Peyer's patch (tissue), 4 donors: ENCODE results near the gene DVL2. TPM values are rescaled to one million over a fixed set of nuclear protein-coding genes. Genes with fewer than 3 reads are reported as not detected.

Source experiments
- DNase-seq, 3 donors: peaks; one replicate each; pipeline ENCODE4 v3.0.0-alpha.2; 2017 to 2019
- H3K27ac ChIP-seq, 4 donors: fragments of 200-600 bp; sonication (generic); one replicate each; pipeline ENCODE4 v1.5.1; 2016 to 2019
- H3K27me3 ChIP-seq, 2 donors: fragments of 200-600 bp; sonication (generic); one replicate each; pipeline ENCODE4 v1.5.1; 2019
- H3K36me3 ChIP-seq, 3 donors: fragments of 200-600 bp; sonication (generic); one replicate each; pipeline ENCODE4 v1.5.1; 2016 to 2019
- H3K4me1 ChIP-seq, 4 donors: fragments of 200-600 bp; sonication (generic); one replicate each; pipeline ENCODE4 v1.5.1; 2016 to 2019
- H3K4me3 ChIP-seq, 4 donors: fragments of 200-600 bp; sonication (generic); 1 replicate in 3 of 4; 2 replicates in 1 of 4; pipeline ENCODE4 v1.5.1; 2016 to 2019; ENCODE audit warnings: mild to moderate bottlenecking in 1 of 4
- H3K9me3 ChIP-seq, 4 donors: fragments of 200-600 bp; sonication (generic); one replicate each; pipeline ENCODE4 v1.5.1; 2016 to 2019; ENCODE audit warnings: mild to moderate bottlenecking in 1 of 4
- POLR2A ChIP-seq, 2 donors: fragments of 450-650 bp; IDR thresholded peaks; one replicate each; pipeline ENCODE4 v1.5.1; 2017; ENCODE audit warnings: antibody characterized with exemption in 2 of 2, mild to moderate bottlenecking in 2 of 2, moderate library complexity in 2 of 2
- small RNA-seq, 2 donors: library from RNA; depleted of rRNA; stranded (forward); fragments of <200 nt; gene quantifications; one replicate each; pipeline ENCODE3, GENCODE V24; 2016
- total RNA-seq, 4 donors: library from RNA; depleted of rRNA; stranded (reverse); fragments of >200 nt; gene quantifications; one replicate each; pipeline ENCODE4 v1.1.0, GENCODE V29; 2016
- TF ChIP-seq, protein P1 (sequence below), 6 experiments: fragments of 450-650 bp in 4 of 6; fragments of 200-600 bp in 2 of 6; sonication (generic) in 1 of 6; IDR thresholded peaks; one replicate each; pipeline ENCODE4 v1.5.1; 2017 to 2019; ENCODE audit warnings: antibody characterized with exemption in 6 of 6, mild to moderate bottlenecking in 3 of 6, moderate library complexity in 1 of 6

DVL2 gene
- total RNA-seq, 4 donors from 2014 or later, result 42.1 to 61.9 (median 50.1) TPM

DNA sequence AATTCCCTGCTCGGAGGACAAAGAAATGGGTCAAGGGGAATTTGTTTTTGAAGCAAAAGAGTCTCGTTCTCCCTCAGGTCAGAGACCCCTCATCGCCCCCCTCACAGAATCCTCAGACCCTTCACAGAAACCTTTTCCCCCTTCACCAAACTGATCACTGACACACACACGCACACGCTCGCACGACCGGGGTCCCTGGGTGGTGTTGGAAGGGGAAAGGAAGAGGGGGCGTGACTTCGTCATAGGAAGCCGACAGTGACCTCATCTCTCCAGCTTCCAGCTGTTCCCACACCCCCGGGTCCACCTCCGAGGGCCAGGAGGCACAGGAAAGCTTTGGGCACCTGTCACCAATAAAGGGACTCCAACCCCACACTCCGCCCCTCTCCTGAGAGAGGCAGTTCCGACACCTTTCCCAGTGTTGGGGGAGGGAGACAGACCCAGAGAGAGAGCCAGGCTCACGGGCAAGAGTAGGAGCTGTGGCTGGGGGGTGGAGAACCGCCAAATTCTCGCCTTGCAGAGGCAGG lies 56.3 kb downstream of the DVL2 start:
- H3K27ac ChIP-seq, result no peak overlapping the region
- H3K9me3 ChIP-seq, result no peaks in the 10 kb centered on the region
- peak overlapping the region in 3 of 4 donors; percentile 30 to 43 (median 33) for H3K4me3 ChIP-seq
- peaks cover 0 to 22% (median 12%) of the 10 kb centered on the region in 4 donors for H3K4me1 ChIP-seq
- DNase-seq, result no peak
- TF ChIP-seq, protein P1, sequence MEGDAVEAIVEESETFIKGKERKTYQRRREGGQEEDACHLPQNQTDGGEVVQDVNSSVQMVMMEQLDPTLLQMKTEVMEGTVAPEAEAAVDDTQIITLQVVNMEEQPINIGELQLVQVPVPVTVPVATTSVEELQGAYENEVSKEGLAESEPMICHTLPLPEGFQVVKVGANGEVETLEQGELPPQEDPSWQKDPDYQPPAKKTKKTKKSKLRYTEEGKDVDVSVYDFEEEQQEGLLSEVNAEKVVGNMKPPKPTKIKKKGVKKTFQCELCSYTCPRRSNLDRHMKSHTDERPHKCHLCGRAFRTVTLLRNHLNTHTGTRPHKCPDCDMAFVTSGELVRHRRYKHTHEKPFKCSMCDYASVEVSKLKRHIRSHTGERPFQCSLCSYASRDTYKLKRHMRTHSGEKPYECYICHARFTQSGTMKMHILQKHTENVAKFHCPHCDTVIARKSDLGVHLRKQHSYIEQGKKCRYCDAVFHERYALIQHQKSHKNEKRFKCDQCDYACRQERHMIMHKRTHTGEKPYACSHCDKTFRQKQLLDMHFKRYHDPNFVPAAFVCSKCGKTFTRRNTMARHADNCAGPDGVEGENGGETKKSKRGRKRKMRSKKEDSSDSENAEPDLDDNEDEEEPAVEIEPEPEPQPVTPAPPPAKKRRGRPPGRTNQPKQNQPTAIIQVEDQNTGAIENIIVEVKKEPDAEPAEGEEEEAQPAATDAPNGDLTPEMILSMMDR (IDR thresholded peaks at IDR 0.05), result no peak
- TF ChIP-seq POLR2A (IDR thresholded peaks at IDR 0.05), result no peak
- no peaks in the 10 kb centered on the region for H3K27me3 ChIP-seq
- H3K36me3 ChIP-seq, result no peaks in the 10 kb centered on the region

DNA sequence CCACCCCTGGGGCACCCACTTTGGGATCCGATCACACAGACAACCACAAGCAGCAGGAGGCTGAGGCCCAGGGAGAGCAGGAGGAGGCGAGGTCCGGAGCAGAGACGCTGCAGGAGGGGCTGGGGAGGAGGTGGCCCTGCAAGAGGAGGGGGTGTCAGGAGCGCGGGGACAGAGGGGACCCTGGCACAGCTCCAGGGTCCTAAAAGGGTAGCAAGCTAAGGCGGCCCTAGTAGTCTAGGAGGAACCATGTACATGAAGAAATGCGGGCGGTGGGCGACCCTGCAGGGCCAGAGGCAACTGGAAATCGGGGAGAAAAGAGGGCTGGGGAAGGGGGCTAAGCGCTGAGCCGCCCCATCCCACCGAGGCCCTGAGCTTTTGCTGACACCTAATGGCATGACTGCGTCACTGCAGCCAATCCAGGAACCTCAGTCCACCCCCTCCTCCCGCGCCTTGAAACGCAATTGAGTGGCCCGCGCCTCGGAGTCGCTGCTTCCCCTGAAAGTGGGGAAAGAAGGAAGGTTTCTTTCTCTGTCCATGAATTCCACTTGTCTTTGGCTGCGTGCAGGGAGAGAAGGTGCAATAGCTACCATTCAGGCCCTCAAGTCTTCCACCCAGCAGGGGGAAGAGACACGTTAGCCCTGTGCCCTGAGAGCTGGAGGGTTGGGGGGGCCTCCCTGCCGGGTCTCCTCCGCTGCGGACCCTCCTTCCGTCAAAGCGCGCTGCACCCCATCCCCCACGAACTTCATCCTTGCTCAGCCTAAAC lies 56.9 kb downstream of the DVL2 start:
- no peaks in the 10 kb centered on the region for H3K9me3 ChIP-seq
- no peaks in the 10 kb centered on the region for H3K27me3 ChIP-seq
- peak; percentile 53 to 83 (median 72) for DNase-seq
- no peak for TF ChIP-seq POLR2A (IDR thresholded peaks at IDR 0.05)
- TF ChIP-seq, protein P1 (IDR thresholded peaks at IDR 0.05), result peak; percentile 70 to 85 (median 78)
- H3K27ac ChIP-seq, result no peak overlapping the region
- peaks cover 0 to 22% (median 12%) of the 10 kb centered on the region in 4 donors for H3K4me1 ChIP-seq
- H3K4me3 ChIP-seq, result peak overlapping the region; percentile 7 to 43 (median 32)
- no peaks in the 10 kb centered on the region for H3K36me3 ChIP-seq

DNA sequence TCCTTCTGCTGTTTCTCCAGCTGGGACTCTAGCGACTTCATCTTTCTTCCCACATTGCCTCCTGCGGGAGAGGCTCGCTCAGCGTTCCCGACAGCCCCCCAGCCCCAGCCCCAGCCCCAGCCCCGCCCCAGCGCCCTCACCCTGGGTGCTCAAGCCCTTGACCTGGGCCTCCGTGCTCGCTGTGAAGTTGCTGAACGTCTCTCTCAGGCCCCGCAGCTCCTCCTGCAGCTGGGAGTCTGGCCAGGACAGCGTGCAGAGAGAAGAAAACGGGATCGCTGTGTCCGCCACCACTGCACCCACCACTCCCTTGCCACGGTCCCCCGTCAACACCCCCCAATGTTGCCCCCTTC lies 57.5 kb downstream of the DVL2 start:
- no peaks in the 10 kb centered on the region for H3K27me3 ChIP-seq
- H3K36me3 ChIP-seq, result no peaks in the 10 kb centered on the region
- peaks cover 0 to 22% (median 12%) of the 10 kb centered on the region in 4 donors for H3K4me1 ChIP-seq
- TF ChIP-seq, protein P1 (IDR thresholded peaks at IDR 0.05), result no peak
- TF ChIP-seq POLR2A (IDR thresholded peaks at IDR 0.05), result no peak
- H3K27ac ChIP-seq, result no peak overlapping the region
- H3K9me3 ChIP-seq, result no peaks in the 10 kb centered on the region
- H3K4me3 ChIP-seq, result peak overlapping the region in 2 of 4 donors; percentile 30 to 43
- no peak for DNase-seq

DNA sequence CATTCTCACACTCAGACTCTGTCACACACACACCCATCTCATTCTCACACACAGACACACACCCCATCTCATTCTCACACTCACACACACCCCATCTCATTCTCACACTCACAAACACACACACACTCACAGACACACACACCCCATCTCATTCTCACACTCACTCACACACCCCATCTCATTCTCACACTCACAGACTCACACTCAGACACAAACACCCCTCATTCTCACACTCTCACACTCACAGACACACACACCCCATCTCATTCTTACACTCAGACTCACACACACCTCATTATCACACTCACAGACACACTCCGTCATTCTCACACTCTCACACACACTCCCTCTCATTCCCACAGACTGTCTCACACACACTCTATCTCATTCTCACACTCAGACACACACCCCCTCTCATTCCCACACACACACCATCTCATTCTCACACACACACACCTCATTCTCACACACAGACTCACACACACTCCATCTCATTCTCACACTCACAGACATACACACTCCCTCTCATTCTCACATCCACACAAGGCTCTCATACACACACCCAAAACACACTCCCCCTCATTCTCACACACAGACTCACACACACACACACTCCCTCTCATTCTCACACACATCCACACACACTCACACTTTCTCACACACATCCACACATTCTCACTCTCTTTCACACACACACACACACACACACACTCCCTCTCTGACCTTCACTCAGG lies 58.0 kb downstream of the DVL2 start:
- no peak overlapping the region for H3K4me3 ChIP-seq
- DNase-seq, result no peak
- no peaks in the 10 kb centered on the region for H3K9me3 ChIP-seq
- no peak overlapping the region for H3K27ac ChIP-seq
- no peaks in the 10 kb centered on the region for H3K36me3 ChIP-seq
- H3K27me3 ChIP-seq, result no peaks in the 10 kb centered on the region
- TF ChIP-seq POLR2A (IDR thresholded peaks at IDR 0.05), result no peak
- TF ChIP-seq, protein P1 (IDR thresholded peaks at IDR 0.05), result no peak
- peaks cover 0 to 22% (median 12%) of the 10 kb centered on the region in 4 donors for H3K4me1 ChIP-seq

Small RNA genes within 50 kb of the gene (small RNA-seq; reads per million reads assigned to genes)
- gene AC120057.4 (0 reads per million in 2 donors), gene MIR324 (0.82 to 5.5 reads per million in 2 donors), gene RF00019 (0 reads per million in 2 donors)

Other genes with a start within 250 kb of the DVL2 start
- gene ALOX12, start 238.5 kb downstream of the DVL2 start, total RNA-seq, result not detected
- 100 to 1,000 TPM in 2 of 4 donors, 10 to 100 TPM in 2; 56.9 to 138 (median 109) TPM for gene RNASEK, start 221.9 kb downstream of the DVL2 start, total RNA-seq
- gene BCL6B, start 211.5 kb downstream of the DVL2 start, total RNA-seq, result 1 to 10 TPM in 2 of 4 donors, under 1 TPM in 2; 0.57 to 9.9 (median 1.4) TPM
- 10 to 100 TPM in 1 of 4 donors, 1 to 10 TPM in 3; 7.5 to 16.4 (median 8.8) TPM for gene SLC16A13, start 198.5 kb downstream of the DVL2 start, total RNA-seq
- gene SLC16A11, start 190.4 kb downstream of the DVL2 start, total RNA-seq, result 1 to 10 TPM in 1 of 4 donors, under 1 TPM in 1, not detected in 2; 0.94 to 1.1 TPM
- gene CLEC10A, start 154.3 kb downstream of the DVL2 start, total RNA-seq, result 1 to 10 TPM; 1.8 to 9.9 (median 5.6) TPM
- gene ASGR2, start 119.7 kb downstream of the DVL2 start, total RNA-seq, result not detected
- gene ASGR1, start 55.1 kb downstream of the DVL2 start, total RNA-seq, result 1 to 10 TPM in 1 of 4 donors, under 1 TPM in 2, not detected in 1; 0.88 to 2.5 (median 0.94) TPM
- gene DLG4, start 14.7 kb downstream of the DVL2 start, total RNA-seq, result 10 to 100 TPM in 2 of 4 donors, 1 to 10 TPM in 2; 2.6 to 15.7 (median 9.4) TPM
- 1,000 to 10,000 TPM; 1,292 to 4,167 (median 1,553) TPM for gene ACADVL, start 14.6 kb downstream of the DVL2 start, total RNA-seq
- gene PHF23, start 4.9 kb upstream of the DVL2 start, total RNA-seq, result 10 to 100 TPM; 22.2 to 38.8 (median 35.1) TPM
- 100 to 1,000 TPM; 288 to 521 (median 367) TPM for gene GABARAP, start 7.9 kb upstream of the DVL2 start, total RNA-seq
- 10 to 100 TPM; 55.3 to 86.9 (median 76.4) TPM for gene CTDNEP1, start 17.2 kb upstream of the DVL2 start, total RNA-seq
- gene ELP5, start 17.7 kb upstream of the DVL2 start, total RNA-seq, result 10 to 100 TPM; 15.1 to 75.1 (median 29.0) TPM
- 1,000 to 10,000 TPM in 1 of 4 donors, 100 to 1,000 TPM in 2, 10 to 100 TPM in 1; 80.0 to 1,052 (median 864) TPM for gene CLDN7, start 28.0 kb upstream of the DVL2 start, total RNA-seq
- 1 to 10 TPM in 3 of 4 donors, not detected in 1; 1.1 to 7.6 (median 4.8) TPM for gene SLC2A4, start 47.2 kb upstream of the DVL2 start, total RNA-seq
- 10 to 100 TPM; 20.7 to 70.0 (median 24.6) TPM for gene YBX2, start 60.1 kb upstream of the DVL2 start, total RNA-seq
- gene EIF5A, start 73.1 kb upstream of the DVL2 start, total RNA-seq, result 100 to 1,000 TPM in 3 of 4 donors, 10 to 100 TPM in 1; 94.4 to 128 (median 120) TPM
- gene GPS2, start 80.8 kb upstream of the DVL2 start, total RNA-seq, result 100 to 1,000 TPM in 1 of 4 donors, 10 to 100 TPM in 3; 93.2 to 148 (median 94.2) TPM
- gene NEURL4, start 94.8 kb upstream of the DVL2 start, total RNA-seq, result 10 to 100 TPM; 23.3 to 69.0 (median 53.9) TPM
- 100 to 1,000 TPM in 1 of 4 donors, 10 to 100 TPM in 3; 15.6 to 696 (median 24.0) TPM for gene ACAP1, start 102.0 kb upstream of the DVL2 start, total RNA-seq
- gene KCTD11, start 117.6 kb upstream of the DVL2 start, total RNA-seq, result 1 to 10 TPM; 2.5 to 8.9 (median 7.1) TPM
- gene TMEM95, start 120.6 kb upstream of the DVL2 start, total RNA-seq, result not detected
- 10 to 100 TPM; 19.8 to 54.4 (median 44.4) TPM for gene TNK1, start 146.6 kb upstream of the DVL2 start, total RNA-seq
- gene PLSCR3, start 160.0 kb upstream of the DVL2 start, total RNA-seq, result 10 to 100 TPM; 10.7 to 38.8 (median 21.9) TPM
- 100 to 1,000 TPM in 2 of 4 donors, 10 to 100 TPM in 2; 37.1 to 334 (median 126) TPM for gene TMEM256, start 169.6 kb upstream of the DVL2 start, total RNA-seq
- gene NLGN2, start 173.3 kb upstream of the DVL2 start, total RNA-seq, result 1 to 10 TPM in 3 of 4 donors, under 1 TPM in 1; 0.88 to 9.9 (median 5.8) TPM
- gene SPEM1, start 185.8 kb upstream of the DVL2 start, total RNA-seq, result not detected
- not detected for gene SPEM2, start 191.1 kb upstream of the DVL2 start, total RNA-seq
- gene SPEM3, start 194.3 kb upstream of the DVL2 start, total RNA-seq, result not detected
- 10 to 100 TPM in 3 of 4 donors, 1 to 10 TPM in 1; 4.1 to 21.7 (median 17.0) TPM for gene TMEM102, start 200.9 kb upstream of the DVL2 start, total RNA-seq
- 1 to 10 TPM in 1 of 4 donors, not detected in 3; 1.0 TPM for gene FGF11, start 205.0 kb upstream of the DVL2 start, total RNA-seq
- gene CHRNB1, start 210.5 kb upstream of the DVL2 start, total RNA-seq, result 1 to 10 TPM; 4.0 to 9.1 (median 5.8) TPM
- gene ZBTB4, start 245.1 kb upstream of the DVL2 start, total RNA-seq, result 10 to 100 TPM; 15.1 to 27.3 (median 24.5) TPM
- gene SLC35G6, start 246.9 kb upstream of the DVL2 start, total RNA-seq, result not detected
- 100 to 1,000 TPM in 3 of 4 donors, 10 to 100 TPM in 1; 94.6 to 204 (median 157) TPM for gene POLR2A, start 249.8 kb upstream of the DVL2 start, total RNA-seq